GM21529 (cell line): Measurements from ENCODE around the gene RER1.

Experiments used
- ATAC-seq: cut with Tn5 transposase; IDR thresholded peaks from one replicate; pipeline ENCODE4 v1.9.1; 2021; ENCODE audit not compliant: unreplicated experiment

Gene RER1

DNA sequence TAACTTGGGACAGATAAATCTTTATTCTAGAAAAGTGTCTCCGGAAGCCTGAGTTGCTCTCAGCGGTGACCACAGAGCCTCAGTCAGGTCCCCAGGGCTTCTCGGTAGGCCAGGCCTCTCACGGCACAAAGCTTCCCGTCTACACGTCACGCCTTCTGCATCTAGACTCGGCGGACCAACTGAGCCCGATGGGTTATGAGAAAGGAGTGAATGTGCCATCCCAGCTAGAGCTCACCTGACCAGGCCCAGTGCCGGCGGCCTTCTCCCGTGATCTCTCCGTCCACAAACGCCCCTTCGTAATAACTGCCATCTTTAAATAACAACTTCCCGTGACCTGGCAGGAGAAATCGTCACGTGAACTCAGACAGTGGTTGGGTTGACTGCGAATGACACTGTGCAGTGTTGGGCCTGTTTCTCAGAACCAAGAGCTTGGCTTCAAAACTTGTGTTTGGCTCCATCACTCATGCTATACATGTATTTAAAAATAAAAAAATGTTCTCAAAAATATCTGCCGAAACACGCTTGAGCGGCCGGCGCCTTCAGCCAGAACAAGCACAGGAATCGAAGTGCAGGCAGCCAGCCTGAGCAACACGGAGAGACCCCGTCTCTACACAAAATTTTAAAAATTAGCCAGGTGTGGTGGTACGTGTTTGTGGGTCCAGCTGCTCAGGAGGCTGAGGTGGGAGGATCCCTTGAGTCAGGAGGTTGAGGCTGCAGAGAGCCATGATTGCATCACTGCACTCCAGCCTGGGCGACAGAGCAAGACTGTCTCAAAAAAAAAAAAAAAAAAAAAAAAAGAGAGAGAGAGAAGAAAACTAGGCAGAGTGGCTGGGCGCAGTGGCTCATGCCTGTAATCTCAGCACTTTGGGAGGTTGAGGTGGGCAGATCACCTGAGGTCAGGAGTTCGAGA lies 3.4 kb upstream of the RER1 start:
- ATAC-seq = no peak

DNA sequence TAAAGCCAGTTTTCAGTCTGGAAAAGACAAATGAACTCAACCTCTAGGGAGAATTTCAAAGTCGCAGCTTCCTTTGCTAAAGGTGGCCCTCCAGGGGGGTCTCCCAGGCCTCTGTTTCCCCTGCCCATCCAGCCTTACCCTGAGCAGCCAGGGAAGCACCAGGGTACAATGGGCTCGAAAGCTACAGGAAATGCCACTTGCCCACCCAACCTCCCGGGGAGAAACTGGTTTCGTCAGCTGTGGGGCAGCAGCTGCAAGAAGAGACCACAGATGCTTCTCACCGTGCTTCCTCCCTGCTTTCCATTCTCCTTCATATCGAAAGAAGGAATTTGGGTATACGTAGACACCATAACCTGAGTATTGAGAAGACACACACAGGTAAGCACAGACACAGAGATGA lies 2.0 kb upstream of the RER1 start:
- no peak for ATAC-seq

DNA sequence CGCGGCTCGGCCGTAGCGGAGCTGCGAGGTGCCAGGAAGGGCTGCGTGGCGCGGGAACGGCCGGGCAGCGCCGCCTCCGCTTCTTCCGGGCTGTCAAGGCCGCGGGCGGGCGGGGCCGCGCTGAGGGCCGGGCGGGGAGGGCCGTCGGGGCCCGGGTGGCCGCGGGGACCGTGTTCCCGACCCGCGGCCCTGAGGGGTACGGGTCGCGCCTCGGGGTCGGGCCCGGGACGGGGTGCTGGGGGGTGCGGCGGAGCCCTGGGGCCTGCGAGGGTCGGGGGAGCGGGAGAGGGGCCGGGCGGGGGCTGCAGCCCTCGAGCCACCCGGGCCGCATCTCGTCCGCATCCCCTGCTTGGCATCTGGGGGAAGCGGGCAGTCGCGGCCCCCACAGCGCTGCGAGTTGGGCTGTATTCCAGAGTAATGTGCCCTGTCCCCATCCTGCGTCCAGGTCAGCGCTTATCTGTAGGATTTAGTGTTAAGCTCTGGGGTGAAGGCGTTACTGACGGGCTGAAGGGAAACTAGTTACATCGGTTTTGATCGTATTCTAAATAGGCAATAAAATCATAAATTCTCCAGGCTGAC lies 379 bp downstream of the RER1 start:
- ATAC-seq = peak; percentile 11

DNA sequence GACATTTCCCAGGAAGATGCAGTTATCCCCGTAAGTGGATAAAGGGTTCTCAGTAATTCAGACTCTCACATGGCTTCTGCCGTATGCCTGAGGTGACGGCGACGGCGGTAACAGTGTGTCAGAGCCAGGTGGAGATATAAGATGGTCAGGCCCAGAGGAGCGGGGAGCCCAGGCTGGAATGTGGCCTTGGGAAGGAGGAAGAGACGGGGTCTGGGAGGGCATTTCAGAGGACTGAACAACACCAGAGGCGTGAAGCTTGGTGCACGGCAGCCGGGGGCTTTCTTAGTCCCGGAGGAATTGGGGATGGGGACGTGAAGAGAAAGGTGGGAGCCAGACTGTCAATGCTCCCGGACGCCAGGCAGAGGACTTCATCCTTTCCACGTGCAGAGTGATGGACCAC lies 1.0 kb downstream of the RER1 start:
- no peak for ATAC-seq

DNA sequence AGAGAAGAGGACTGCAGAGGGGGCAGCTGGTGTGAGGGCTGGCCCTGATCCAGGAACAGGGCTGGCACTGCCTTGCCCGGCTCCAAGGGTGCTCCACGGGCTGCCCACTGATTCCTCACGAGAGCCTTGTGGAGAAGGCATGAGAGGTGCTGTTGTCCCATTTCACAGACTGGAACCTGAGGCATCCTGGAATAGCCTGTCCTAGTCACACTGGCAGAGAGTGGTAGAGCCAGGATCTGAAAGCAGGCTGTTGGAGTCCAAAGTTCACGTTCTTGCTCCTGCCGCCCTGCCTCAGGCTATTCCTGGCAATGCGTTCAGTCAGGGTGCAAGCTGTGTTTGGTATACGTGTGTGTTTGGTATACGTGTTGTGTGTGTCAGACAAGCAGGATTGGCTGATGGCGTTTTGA lies 1.8 kb downstream of the RER1 start:
- ATAC-seq = no peak

DNA sequence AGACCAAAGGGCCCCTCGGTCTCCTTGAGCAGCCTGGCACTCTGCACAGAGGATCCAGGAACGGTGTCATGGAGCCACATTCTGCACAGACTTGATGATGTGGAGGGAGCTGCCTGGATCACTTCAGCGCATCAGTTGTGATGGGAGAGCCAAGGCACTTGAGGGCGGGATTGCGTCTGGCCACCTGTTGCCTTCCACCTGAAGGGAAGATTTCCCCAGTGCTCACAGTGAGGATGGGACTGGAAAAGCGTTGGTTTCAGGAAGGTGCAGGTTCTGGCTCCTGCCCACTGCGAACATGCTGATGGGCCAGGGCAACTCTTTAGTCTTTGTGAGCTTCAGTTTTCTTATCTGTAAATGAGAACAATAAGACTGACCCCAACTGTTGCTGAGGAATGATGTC lies 2.6 kb downstream of the RER1 start:
- no peak for ATAC-seq

DNA sequence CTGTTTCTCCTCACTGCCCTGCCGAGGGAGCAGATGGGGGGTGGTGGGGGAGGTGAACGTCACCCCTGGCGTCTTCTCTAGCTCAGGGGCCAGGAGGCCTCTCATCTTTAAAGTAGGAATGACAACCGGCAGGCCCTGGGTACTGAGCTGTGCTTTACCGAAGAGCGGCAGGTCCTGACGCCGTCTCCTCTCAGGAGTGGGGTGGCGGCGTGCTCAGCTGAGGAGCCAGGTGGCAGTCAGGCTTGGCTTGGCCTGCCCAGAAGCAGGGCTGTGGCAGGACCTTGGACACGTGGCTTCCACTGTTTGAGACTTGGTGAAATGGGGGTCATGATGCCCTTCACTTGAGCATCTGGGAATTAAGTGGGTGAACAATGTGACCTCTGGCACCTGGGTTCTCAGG lies 3.1 kb downstream of the RER1 start:
- ATAC-seq = no peak

DNA sequence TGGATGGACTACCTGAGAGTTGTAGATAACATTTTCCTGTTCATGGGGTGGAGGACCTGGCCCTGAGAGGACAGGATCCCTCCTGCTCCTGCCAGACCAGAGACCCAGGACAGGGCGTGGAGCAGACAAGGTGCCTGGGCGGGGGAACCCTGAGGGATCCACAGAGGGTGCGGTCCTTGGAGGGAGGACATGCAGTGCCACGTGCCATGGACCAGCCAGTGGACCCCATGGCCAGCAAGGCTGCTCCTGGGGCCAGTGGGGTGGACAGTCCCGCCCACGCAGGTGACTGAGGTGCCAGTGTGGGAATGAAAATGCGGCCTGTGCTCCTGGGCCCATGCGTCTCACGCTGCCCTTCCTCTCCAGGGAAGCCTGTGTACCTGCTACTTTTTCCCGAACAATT lies 3.6 kb downstream of the RER1 start:
- no peak for ATAC-seq

DNA sequence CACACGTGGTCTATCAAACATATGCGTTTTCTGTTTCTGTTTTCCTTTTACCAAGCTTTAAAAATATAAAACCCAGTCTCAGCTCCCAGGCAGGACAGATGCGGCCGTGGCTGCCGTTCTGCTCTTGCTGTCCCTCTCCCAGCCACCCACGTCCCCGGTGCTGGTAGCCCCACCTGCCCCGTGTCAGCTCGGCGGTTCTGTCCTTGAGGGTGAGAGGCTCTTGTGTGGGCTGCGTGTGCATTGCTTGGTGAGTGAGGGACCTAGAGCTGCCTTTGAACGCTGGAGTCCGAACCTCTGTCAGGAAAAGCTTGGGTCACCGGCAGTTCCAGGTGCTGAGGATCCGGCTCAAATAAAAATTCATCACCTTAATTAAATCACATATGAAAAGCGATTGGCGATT lies 4.4 kb downstream of the RER1 start:
- ATAC-seq = no peak

DNA sequence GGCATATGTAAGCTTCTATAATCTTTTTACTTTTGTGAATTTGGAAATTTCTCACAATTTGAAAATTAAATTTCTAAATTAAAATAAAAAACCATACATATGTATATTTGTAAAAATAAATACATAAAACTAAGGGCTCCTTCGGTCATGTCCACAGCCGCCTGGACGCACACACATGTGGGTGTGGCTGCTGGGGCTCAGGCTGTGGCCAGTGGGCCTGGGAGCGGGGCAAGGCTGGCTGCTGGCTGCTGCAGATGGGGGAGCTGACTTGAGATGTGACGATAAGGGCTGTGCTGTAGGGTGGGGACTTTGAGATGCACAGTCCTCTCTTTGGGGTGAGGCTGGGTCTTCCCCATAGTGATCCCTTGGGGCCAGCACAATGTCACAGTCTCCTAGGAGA lies 4.8 kb downstream of the RER1 start:
- ATAC-seq = no peak

DNA sequence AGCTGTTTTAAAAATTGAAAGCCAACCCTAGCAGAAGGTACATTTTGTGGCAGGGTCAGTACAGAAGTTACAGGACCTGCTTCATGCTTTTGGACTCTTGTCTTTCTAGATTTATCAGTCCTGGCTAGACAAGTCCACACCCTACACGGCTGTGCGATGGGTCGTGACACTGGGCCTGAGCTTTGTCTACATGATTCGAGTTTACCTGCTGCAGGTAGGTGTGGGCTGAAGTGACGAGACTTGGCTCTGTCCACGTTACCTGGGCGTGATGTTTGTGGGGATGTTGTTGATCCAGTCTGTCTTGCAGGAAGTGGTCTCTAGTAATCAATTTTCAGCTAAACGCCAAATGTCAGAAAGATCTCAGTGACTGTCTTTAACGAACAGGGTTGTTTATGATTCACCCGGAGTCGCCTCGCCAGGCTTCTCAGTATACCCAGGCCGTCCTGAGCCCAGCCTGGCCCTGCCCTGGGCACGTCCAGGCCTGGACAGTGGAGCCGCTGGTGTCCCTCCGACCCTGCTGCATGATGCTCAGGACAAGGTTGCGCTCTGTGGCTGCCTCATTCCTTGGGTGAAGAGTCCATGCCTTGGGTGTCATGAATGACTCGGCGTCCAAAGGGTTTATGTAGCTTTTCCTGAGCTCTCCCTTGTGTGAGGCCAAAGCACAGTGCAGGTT lies 5.5 kb downstream of the RER1 start:
- ATAC-seq = no peak

DNA sequence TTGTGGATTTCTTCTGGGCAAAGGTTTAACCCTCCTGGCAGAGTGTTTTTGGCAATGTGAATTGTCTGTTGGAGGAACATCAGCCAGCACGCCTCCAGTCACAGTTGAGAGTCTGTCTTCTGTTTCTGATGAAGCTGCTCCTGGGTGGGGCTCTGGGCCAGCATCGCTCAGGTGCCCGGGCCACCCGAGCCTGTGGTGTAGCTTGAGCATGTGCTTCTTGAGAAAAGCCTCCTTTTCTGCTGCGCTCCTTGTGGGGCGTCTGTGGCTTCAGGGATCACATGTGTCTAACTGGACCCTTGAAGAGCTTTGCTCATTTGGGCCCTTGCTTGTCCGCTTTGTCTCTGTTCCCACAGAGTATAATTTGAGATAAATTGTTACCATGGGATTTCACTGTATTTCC lies 7.2 kb downstream of the RER1 start:
- no peak for ATAC-seq

DNA sequence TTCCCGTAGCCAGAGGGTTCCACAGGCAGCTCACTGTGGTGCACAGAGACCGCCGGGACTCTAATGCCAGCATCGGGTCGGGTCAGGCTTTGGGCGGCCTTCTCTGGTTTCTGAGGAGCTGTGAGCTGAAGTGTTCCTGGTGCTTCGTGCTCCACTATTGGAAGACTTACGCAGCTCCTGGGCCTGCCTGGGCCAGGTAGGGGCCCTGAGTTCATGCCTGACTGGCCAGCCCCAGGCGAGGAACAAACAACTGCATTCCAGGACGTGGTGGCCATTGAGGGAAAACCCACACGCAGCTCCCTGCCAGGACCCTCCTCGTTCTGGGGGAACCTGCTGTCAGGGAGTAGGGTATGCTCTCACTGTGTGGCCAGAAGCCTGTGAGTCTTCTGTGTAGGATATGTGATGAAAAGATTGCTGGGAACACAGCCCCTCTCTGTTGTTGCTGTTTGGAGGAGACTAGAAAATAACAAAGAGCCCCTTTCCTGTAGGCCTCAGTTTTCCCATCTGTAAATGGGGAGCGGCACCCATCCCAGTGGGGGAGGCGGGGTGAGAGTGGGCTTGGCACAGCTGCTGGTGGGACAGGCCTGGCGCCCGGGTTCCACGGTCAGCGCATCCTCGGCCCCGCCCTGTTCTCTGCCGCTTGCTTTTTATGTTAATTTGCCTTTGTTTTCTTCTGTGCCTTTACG lies 8.4 kb downstream of the RER1 start:
- no peak for ATAC-seq

DNA sequence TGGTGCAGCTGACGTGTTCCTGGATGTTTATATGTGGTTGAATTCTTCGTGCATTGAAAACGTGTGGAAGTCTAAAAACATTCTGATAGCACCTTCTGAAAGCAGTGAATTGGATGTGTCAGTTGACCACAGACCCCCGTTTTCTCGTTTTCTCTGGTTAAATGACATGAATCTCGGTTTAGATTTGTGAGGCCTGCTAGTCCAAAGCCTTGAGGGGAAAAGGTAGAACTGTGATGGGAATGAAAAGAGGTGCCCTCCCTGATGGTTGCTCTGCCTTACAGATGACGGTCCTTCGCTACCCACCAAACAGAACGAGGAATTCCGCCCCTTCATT lies 8.9 kb downstream of the RER1 start:
- ATAC-seq = no peak

DNA sequence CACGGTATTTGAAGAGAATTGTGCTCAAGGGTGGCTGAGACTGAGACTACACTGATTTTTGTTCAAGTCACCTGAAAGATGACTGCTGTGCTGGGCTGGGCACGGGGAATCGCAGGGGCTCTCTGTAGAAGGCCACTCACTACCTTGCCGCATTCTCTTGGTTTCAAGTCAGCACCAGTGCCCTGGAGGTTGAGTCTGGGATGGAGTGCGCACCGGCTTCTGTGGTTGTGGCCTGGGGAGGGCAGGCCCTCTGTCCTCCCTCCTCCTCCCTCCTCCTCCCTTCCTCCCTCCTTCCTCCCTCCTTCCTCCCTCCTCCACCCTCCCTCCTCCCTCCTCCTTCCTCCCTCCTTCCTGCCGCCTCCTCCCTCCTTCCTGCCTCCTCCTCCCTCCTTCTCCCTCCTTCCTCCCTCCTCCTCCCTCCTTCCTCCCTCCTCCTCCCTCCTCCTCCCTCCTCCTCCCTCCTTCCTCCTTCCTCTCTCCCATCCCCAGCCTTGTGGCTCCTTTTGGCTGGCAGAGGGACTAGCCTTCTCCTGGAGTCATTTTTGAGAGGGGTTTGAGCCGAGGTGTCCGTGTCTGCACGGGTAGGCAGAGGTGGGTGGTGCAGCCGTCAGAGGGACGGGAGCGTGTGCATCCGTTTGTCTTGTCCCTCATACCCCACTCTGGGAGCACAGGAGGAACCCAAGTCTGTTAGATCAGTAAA lies 9.5 kb downstream of the RER1 start:
- no peak for ATAC-seq

DNA sequence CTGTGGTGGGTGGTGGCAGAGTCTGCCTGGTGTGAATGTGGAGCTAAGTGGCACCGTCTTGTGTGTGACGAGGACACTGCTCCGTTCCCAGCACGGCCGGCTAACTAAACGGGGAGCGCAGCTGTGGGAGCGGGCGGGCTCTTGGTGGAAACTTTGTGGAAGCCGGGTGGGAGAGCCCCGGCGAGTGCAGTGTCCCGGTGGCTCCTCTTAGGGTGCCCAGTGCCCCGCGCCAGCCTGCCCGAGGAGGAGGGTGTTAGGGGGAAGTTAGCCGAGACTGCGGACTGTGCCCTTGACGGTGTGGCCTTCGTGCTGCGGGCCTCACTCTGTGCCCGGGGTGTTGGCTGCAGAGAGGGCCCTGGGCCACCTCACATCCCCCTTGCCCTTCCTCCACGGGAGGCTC lies 10.8 kb downstream of the RER1 start:
- no peak for ATAC-seq

DNA sequence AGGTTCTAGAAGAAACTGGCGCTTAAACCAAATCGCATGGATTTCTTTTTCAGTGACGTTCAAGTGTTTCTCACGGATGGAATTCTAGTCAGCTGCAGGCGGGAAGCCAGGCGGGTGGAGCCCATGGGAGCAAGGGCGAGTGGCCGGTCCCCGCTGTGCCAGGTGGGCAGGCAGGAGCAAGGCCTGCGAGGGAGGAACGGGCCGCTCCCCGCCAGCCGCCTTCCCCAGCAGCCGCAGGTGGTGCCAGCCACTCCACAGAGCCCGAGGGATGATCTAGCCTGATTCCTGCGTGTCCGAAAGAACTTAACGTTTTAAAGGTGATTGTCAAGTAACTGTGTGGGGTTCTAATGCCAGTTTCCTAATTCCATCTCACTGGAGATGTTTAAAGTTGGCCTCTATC lies 11.6 kb downstream of the RER1 start:
- no peak for ATAC-seq

DNA sequence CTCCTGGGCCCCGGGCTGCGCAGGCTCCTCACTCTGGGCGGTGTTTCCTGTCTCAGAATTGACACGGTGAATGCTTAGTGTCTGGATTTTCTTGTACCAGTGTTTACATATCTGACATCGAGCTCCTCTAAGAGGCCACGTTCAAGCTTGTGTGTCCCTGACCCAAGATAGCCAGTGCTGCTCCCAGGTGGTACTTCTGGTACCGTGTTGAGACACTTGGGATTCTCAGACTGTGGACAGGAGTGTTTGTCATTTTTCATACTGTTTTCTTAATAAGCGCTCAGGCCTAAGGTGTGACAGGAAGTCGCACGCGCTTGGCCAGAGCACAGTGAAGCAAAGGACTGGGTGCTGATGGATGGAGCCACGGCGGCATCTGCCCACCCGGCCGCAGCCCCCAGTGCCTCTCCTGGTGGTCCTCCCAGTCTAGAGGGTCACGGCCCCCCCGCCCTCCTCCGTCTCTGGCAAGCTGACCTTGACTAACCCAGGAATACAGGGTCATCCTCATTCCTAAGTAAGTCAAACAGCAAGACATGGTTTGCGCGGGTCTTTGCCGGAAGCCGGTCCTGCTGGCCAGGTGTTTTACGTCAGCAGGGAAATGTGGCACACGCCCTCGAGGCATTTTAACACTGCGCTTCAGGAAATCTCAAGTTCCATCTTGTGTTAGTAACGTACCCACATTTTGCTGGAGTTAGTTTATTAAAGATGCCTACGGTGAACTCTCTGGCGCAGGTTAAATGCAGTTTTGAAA lies 12.7 kb downstream of the RER1 start:
- ATAC-seq = no peak

DNA sequence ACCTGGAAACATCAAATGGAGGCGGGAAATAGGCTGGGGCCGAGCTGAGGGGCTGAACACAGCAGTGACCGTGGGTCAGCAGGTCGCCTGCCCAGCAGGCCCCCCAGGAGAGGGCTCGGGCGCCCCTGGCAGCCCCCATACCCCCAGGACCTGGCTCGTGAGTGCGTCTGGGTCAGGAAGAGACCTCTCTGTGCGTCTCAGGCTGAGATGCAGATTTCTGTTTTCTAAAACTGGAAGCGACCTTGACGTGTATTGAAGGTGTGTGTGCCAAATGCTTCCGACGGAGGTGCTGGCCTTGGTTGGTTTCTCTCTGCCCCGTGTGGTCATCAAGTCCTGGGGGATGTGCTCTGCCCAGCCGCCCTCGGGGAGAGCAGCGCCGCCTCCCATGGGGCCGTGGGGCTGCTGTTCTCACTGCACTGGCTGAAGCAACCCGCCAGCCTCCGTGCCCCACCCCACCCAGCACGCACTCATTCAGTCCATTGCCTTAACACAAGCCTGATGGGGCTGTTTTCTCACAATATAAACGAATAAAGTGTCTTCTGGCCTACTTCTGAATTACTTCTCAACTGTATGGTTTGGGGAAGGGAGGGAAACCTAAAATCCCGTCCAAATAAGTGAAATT lies 13.4 kb downstream of the RER1 start:
- no peak for ATAC-seq
